Skeletal muscle tissue (tissue), 4 donors: Measurements from ENCODE around the gene CD274. TPM values are rescaled to one million over a fixed set of nuclear protein-coding genes. Genes with fewer than 3 reads are reported as not detected.
"Not testable (repeated sequence)": the region's sequence is repeated elsewhere in the genome, so short reads cannot be mapped to it uniquely, and the experiment has no call there.

Experiments
- H3K27ac ChIP-seq: one replicate; pipeline ENCODE4 v1.7.0; 2013; ENCODE audit warnings: mild to moderate bottlenecking, low read depth, low read length, inconsistent platforms
- H3K27me3 ChIP-seq, 3 donors: one replicate each; pipeline ENCODE4 v1.7.0; 2013; ENCODE audit warnings: low read length in 3 of 3; ENCODE audit not compliant: control insufficient read depth in 3 of 3, insufficient read depth in 3 of 3
- H3K36me3 ChIP-seq, 3 donors: one replicate each; pipeline ENCODE4 v1.7.0; 2013; ENCODE audit warnings: low read length in 3 of 3; ENCODE audit not compliant: control insufficient read depth in 3 of 3, insufficient read depth in 3 of 3
- H3K4me1 ChIP-seq, 3 donors: one replicate each; pipeline ENCODE4 v1.7.0; 2013; ENCODE audit warnings: low read length in 3 of 3, mild to moderate bottlenecking in 3 of 3; ENCODE audit not compliant: control insufficient read depth in 3 of 3, insufficient read depth in 3 of 3
- H3K4me3 ChIP-seq, 3 donors: one replicate each; pipeline ENCODE4 v1.7.0; 2013; ENCODE audit warnings: low read length in 3 of 3
- H3K9ac ChIP-seq, 3 donors: one replicate each; pipeline ENCODE4 v1.7.0; 2013; ENCODE audit warnings: low read length in 3 of 3, mild to moderate bottlenecking in 3 of 3, moderate library complexity in 2 of 3, low read depth in 1 of 3
- H3K9me3 ChIP-seq, 3 donors: one replicate each; pipeline ENCODE4 v1.7.0; 2013; ENCODE audit warnings: low read length in 3 of 3; ENCODE audit not compliant: control insufficient read depth in 3 of 3
- total RNA-seq: library from RNA; depleted of rRNA; stranded (reverse); fragments of >200 nt; gene quantifications from one replicate; pipeline ENCODE4 v1.2.3, GENCODE V29; 2014
- donor health status: Osteomylitis.

The CD274 gene
- total RNA-seq, 1 donor from 2014 or later = 0.52 TPM

- no peak overlapping the region for H3K4me3 ChIP-seq
- peak overlapping the region; percentile 45 for H3K27ac ChIP-seq
- H3K9me3 ChIP-seq = no peaks in the 10 kb centered on the region
- no peaks in the 10 kb centered on the region for H3K4me1 ChIP-seq
- no peaks in the 10 kb centered on the region for H3K36me3 ChIP-seq
- H3K9ac ChIP-seq = no peak overlapping the region
- no peaks in the 10 kb centered on the region for H3K27me3 ChIP-seq
Observed at GRCh38 chr9:5493679-5494511, 43.6 kb downstream of the CD274 start.

- not testable (repeated sequence) for H3K27me3 ChIP-seq, H3K36me3 ChIP-seq, H3K4me3 ChIP-seq, H3K4me1 ChIP-seq, H3K9me3 ChIP-seq, H3K27ac ChIP-seq, H3K9ac ChIP-seq
Observed at GRCh38 chr9:5494765-5495164, 44.4 kb downstream of the CD274 start.

- no peak overlapping the region for H3K27ac ChIP-seq
Observed at GRCh38 chr9:5499157-5499556, 48.8 kb downstream of the CD274 start.

GRCh38 chr9:5499889-5500398 is 49.6 kb downstream of the CD274 start:
- H3K4me1 ChIP-seq = peaks cover 21 to 31% (median 30%) of the 10 kb centered on the region in 3 donors
- H3K9ac ChIP-seq = no peak overlapping the region
- H3K36me3 ChIP-seq = no peaks in the 10 kb centered on the region
- H3K4me3 ChIP-seq = peak overlapping the region in 1 of 3 donors; percentile 41
- H3K9me3 ChIP-seq = no peaks in the 10 kb centered on the region
- no peak overlapping the region for H3K27ac ChIP-seq
- no peaks in the 10 kb centered on the region for H3K27me3 ChIP-seq

More at GRCh38 chr9:5499157-5499556, 48.8 kb downstream of the CD274 start:
- H3K4me1 ChIP-seq = peaks cover 21 to 31% (median 30%) of the 10 kb centered on the region in 3 donors
- no peaks in the 10 kb centered on the region for H3K9me3 ChIP-seq
- no peak overlapping the region for H3K4me3 ChIP-seq
- no peaks in the 10 kb centered on the region for H3K27me3 ChIP-seq
- no peak overlapping the region for H3K9ac ChIP-seq
- no peaks in the 10 kb centered on the region for H3K36me3 ChIP-seq

- no peak overlapping the region for H3K27ac ChIP-seq
- H3K9me3 ChIP-seq = no peaks in the 10 kb centered on the region
- H3K4me3 ChIP-seq = peak overlapping the region in 1 of 3 donors; percentile 41
- H3K9ac ChIP-seq = no peak overlapping the region
- peaks cover 21 to 31% (median 30%) of the 10 kb centered on the region in 3 donors for H3K4me1 ChIP-seq
- no peaks in the 10 kb centered on the region for H3K27me3 ChIP-seq
- no peaks in the 10 kb centered on the region for H3K36me3 ChIP-seq
Observed at GRCh38 chr9:5500441-5501235, 50.3 kb downstream of the CD274 start.

- H3K4me1 ChIP-seq = peaks cover 21 to 31% (median 30%) of the 10 kb centered on the region in 3 donors
- H3K9me3 ChIP-seq = no peaks in the 10 kb centered on the region
- H3K27ac ChIP-seq = no peak overlapping the region
- no peaks in the 10 kb centered on the region for H3K36me3 ChIP-seq
- no peak overlapping the region for H3K9ac ChIP-seq
- H3K27me3 ChIP-seq = no peaks in the 10 kb centered on the region
- no peak overlapping the region for H3K4me3 ChIP-seq
Observed at GRCh38 chr9:5502553-5502952, 52.2 kb downstream of the CD274 start.

GRCh38 chr9:5509573-5509972 is 59.2 kb downstream of the CD274 start:
- Histone ChIP-seq H3K4me1 (peaks cover 6 to 18% (median 14%) of the 10 kb centered on the region in 3 donors), H3K9ac (no peak overlapping the region), H3K27ac (peak overlapping the region; percentile 54), H3K9me3 (no peaks in the 10 kb centered on the region), H3K27me3 (no peaks in the 10 kb centered on the region), H3K36me3 (no peaks in the 10 kb centered on the region), H3K4me3 (no peak overlapping the region)

GRCh38 chr9:5510360-5510931 is 60.1 kb downstream of the CD274 start, which contains the start of gene PDCD1LG2:
Gene PDCD1LG2 (plus strand): TSS chr9:5510531. CDS start chr9:5522547, 12,016 bp downstream.
- Histone ChIP-seq H3K4me1 (peaks cover 8 to 23% (median 20%) of the 10 kb centered on the region in 3 donors), H3K9ac (peak within 1 kb of the TSS in 2 of 3 donors; percentile 1 to 8), H3K9me3 (no peaks in the 10 kb centered on the region), H3K36me3 (no peaks in the 10 kb centered on the region), H3K4me3 (peak within 1 kb of the TSS; percentile 3 to 52 (median 46)), H3K27me3 (no peaks in the 10 kb centered on the region), H3K27ac (peak within 1 kb of the TSS; percentile 54)

- Histone ChIP-seq H3K27ac (peak overlapping the region; percentile 54), H3K36me3 (no peaks in the 10 kb centered on the region), H3K4me3 (peak overlapping the region; percentile 3 to 52 (median 46)), H3K4me1 (peaks cover 9 to 24% (median 22%) of the 10 kb centered on the region in 3 donors), H3K9ac (no peak overlapping the region), H3K27me3 (no peaks in the 10 kb centered on the region), H3K9me3 (no peaks in the 10 kb centered on the region)
Observed at GRCh38 chr9:5510989-5511388, 60.6 kb downstream of the CD274 start.
